LNCAP (cell line): ENCODE measurements around the gene FOXJ1.
A peak's percentile ranks its signal among the peaks of the same experiment; 100 is the strongest.

Experiments
- TF ChIP-seq, protein P1 (sequence below): fragments of 450-650 bp; IDR thresholded peaks from 2 replicates; pipeline ENCODE4 v1.5.1; 2017; ENCODE audit warnings: mild to moderate bottlenecking

The FOXJ1 gene

DNA sequence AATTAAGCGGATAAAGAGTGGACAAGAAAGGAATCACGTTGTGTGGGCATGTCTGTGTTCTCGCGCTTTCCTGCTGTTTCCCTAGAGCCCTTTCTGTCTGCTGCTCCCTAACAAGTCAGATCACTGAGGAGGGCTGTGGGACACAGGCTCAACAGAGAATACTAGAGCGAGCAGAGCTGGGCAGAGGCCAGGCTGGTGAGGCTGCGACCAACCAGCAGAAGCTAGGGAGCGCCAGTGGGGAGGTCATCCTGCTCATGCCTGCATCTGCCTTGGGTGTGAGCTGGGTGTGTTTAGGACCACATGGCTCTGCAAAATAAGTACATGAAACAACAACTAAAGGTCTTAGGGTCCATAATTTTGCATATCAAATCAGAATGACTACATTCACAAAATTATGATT is 11.5 kb upstream of the FOXJ1 start:
- TF ChIP-seq, protein P1, sequence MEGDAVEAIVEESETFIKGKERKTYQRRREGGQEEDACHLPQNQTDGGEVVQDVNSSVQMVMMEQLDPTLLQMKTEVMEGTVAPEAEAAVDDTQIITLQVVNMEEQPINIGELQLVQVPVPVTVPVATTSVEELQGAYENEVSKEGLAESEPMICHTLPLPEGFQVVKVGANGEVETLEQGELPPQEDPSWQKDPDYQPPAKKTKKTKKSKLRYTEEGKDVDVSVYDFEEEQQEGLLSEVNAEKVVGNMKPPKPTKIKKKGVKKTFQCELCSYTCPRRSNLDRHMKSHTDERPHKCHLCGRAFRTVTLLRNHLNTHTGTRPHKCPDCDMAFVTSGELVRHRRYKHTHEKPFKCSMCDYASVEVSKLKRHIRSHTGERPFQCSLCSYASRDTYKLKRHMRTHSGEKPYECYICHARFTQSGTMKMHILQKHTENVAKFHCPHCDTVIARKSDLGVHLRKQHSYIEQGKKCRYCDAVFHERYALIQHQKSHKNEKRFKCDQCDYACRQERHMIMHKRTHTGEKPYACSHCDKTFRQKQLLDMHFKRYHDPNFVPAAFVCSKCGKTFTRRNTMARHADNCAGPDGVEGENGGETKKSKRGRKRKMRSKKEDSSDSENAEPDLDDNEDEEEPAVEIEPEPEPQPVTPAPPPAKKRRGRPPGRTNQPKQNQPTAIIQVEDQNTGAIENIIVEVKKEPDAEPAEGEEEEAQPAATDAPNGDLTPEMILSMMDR, result no peak

DNA sequence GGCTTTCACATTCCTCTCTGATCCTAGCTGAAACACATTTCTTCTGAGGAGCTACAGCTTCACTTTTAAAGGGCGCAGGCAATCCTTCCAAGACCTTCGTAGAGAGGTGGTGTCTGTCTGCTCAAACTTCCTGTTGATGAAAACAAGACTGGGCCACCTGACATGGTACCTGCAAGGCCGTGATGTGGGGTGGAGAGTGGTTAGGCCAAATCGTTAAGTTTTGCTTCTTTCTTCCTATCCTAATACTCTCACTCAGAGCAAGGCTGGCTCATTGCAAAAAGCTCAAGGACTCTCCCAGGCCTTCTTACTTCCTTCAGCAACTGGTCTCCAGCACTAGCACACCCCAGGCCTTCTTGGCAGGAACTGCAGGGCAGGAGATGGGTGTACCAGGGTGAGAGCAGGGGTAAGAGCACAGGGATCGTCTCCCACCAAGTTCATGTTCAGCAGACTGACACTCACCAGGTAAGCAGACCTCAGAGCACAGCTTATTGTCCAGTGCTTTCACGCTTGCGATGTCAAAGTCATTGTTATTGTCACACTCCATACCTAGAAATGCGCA is 10.9 kb upstream of the FOXJ1 start:
- TF ChIP-seq, protein P1, result no peak

DNA sequence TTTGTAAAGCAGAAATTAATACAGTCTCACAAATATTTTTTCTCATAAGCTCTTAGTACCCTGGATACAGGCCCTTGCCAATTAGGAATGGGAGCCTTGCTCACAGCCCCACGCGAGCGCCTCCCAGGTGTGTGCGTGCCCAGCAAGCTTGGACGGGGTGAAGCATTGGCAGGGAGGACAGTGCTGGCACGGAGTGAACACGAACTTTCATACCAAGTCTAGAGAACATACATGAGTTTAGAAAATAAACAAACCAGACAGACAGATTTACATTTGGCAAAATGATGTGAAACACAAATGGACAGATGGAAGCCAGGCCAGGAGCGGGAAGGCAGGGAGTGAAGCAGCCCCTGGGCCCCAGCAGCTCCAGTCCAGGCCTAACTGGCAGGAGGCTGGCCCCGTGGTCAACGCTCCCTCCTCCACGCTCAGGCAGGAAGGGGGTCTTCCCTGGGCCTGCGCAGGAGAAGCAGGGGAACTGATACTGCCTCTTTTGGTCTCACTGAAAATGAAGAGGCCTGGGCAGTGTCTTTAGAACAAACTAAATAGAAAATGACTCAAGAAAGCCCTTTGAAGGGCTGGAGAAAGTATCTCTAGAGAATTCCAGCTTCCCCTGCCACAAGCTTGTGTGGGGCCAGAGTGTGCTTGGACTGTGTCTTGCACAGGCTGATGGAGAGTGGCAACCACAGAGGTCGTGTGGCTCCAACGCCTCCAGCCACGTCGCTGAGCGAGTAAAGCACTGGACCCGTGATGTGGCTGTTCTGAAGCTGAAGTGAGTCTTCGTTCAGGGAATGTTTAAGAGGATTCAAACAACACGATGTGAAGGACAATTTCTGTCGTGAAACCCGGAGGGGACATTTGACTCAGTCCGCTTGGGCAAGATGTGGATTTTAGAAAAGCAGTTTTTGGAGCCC is 9.9 kb upstream of the FOXJ1 start:
- TF ChIP-seq, protein P1, result no peak

DNA sequence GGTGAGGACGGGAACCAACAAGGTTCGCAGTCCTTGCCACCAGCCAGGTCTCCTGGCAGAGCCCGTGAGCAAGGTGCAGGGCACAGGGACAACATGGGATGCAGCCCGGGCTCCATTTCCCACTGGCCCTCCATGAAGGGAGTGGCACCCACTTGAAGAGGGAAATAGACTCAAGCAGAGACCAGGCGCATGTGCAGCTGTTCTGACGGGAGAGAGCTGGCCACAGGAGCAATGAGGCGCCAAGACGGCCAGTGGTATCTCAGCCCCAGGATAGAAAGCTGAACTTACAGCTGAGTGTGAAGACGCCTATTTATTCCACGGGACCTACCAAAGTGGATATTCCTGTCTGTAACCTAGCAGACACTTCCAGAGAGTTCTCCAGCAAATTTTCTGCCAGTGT is 8.2 kb upstream of the FOXJ1 start:
- TF ChIP-seq, protein P1, result no peak

DNA sequence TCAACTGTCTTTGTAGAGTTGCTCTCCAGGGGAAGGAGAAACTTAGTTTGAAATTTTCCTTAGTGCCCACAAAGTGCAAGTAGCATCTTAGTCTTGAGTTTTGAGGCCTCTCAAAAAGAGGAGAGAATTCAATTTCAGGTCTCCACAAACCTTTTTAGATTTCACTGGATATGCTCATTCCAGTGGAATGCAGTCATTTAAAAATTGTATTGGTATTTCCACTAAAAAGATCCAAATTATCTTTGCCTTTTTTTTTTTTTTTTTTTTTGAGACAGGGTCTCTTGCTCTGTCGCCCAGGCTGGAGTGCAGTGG is 6.9 kb upstream of the FOXJ1 start:
- TF ChIP-seq, protein P1, result no peak; the same call in 1 of the 2 replicates

DNA sequence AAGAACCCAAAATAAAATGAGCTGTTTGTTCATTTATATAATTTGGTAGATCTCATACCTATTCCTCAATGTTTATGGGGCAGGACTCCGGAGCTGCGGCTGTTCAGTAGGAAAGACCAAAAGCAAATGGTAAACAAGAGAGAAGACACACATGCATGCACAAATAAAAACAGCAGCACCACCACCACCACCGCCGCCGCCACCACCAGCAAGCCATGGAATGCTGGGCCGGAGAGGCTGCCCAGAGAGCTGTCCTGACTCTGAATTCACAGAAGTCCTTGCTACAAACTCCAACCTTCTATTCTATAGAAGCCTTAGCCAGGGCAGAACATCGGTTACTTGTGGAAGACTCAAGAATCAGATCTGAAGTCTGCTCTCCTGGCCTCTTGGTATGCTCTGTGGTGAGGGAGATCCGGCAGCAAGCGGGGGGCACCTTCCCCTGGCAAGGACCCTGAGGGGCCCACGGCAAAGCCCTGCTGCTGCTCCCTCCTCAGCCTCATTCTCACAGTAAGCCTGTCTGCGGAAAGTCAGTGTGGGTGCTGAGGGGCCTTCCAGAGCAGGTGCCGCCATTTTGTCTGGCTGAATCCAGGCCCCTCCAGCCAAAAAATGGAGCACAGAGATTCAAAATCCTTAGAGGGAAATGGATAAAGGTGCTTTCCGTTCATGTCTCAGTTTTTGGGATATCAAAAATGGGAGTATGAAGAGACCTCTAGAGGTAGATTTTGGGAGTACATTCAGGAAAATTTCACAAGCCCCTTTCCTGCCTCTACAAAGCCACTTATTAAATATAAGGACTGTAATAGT is 6.4 kb upstream of the FOXJ1 start:
- TF ChIP-seq, protein P1, result peak; percentile 57

DNA sequence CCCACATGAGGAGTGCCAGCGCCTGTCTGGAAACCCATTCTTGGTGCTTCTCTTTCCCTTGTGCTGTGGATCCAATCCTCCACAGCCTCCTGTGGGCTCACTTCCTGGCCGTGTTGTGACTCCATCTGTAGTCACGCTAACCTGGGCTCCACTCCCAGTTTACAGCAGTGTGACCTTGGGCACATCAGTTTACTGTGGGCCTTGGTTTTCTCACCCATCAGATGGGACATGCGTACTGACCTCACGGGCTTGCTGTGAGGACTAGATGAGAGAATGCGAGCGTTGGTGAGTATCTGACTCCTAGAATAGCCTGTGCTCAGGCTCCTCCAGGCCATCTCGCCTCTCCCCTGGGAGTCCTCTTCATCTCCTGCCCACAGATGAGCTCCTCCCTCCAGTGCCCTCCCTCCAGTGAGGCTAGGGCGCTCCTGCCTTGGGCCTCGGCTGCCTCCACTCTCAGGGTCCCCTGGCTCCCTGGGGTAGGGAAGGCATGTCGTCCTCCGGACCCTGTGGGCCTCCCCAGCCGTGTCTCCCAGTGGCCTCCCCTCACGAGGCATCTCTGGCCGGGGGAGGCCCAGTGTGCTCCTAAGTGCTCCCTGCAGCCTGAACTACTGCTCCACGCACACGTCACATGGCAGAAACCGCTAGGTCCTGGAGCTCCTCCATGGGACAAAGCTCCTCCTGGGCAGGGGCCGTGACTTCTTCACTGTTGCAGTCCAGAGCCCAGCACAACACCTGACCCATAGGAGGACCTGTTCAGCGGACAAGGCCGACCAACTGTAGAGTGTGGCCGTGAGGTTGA is 5.2 kb upstream of the FOXJ1 start:
- TF ChIP-seq, protein P1, result no peak
